Activated B cell treated with CpG ODN at 0.5 μM for 24 hours (primary cell): Measurements from ENCODE around the gene KCNJ9. TPM values are rescaled to one million over a fixed set of nuclear protein-coding genes. Genes with fewer than 3 reads are reported as not detected.

Experiments used
- ATAC-seq: fragments of 200-7000 bp; cut with Tn5 transposase; one replicate; pipeline ENCODE4 v1.10.0; 2021; ENCODE audit warnings: low read depth, mild to moderate bottlenecking, moderate library complexity
- CTCF ChIA-PET: fragments of 350-600 bp; sonication (Branson Sonifier 250); formaldehyde crosslinking; loops from one replicate; lab custom pipeline; 2021; ENCODE audit warnings: antibody characterized with exemption; lab: Charles Lee
- POLR2A ChIA-PET: fragments of 350-600 bp; sonication (Branson Sonifier 250); formaldehyde crosslinking; loops from one replicate; lab custom pipeline; 2021; ENCODE audit warnings: antibody characterized with exemption; lab: Charles Lee
- DNase-seq: peaks from one replicate; pipeline ENCODE4 v3.0.0; 2022
- H3K27ac Mint-ChIP-seq: one replicate; pipeline ENCODE4 v1.8.0; 2020; ENCODE audit warnings: mixed read lengths
- H3K27me3 Mint-ChIP-seq: one replicate; pipeline ENCODE4 v1.8.0; 2021; ENCODE audit warnings: mixed read lengths
- H3K36me3 Mint-ChIP-seq: one replicate; pipeline ENCODE4 v1.8.0; 2021; ENCODE audit warnings: low read depth, mixed read lengths
- H3K4me1 Mint-ChIP-seq: one replicate; pipeline ENCODE4 v1.8.0; 2021; ENCODE audit warnings: mixed read lengths
- H3K4me3 Mint-ChIP-seq: one replicate; pipeline ENCODE4 v1.8.0; 2020; ENCODE audit warnings: mild to moderate bottlenecking, mixed read lengths
- H3K9me3 Mint-ChIP-seq: one replicate; pipeline ENCODE4 v1.8.0; 2020; ENCODE audit warnings: mixed read lengths
- CTCF ChIP-seq: fragments of 200-600 bp; IDR thresholded peaks from one replicate; pipeline ENCODE4 v1.8.0; 2022; ENCODE audit warnings: antibody characterized with exemption, mild to moderate bottlenecking
- intact Hi-C: fragments of 100-400 bp; cut with micrococcal nuclease; formaldehyde crosslinking; loops from one replicate; pipeline ENCODE4 v1.15.1; 2024
- total RNA-seq: library from RNA; stranded (reverse); gene quantifications from 2 replicates; pipeline ENCODE4 v1.2.3, GENCODE V29; 2022

Gene KCNJ9
- total RNA-seq, 1 donor from 2014 or later, result not detected

- CTCF ChIA-PET, result interaction anchor here (0.7 kb wide), 1 partner anchor 17 kb away, joined by 3 read pairs; no protein-coding TSS in a partner anchor
- no peak for TF ChIP-seq CTCF
- no peak overlapping the region for H3K27ac Mint-ChIP-seq
- H3K27me3 Mint-ChIP-seq, result peaks cover 41% of the 10 kb centered on the region
- peaks cover 7% of the 10 kb centered on the region for H3K4me1 Mint-ChIP-seq
- ATAC-seq (no peak), DNase-seq (no peak)
- no peaks in the 10 kb centered on the region for H3K9me3 Mint-ChIP-seq
- POLR2A ChIA-PET, result no interaction called here
- no peaks in the 10 kb centered on the region for H3K36me3 Mint-ChIP-seq
- H3K4me3 Mint-ChIP-seq, result no peak overlapping the region
- intact Hi-C loops, result no loop called here
Observed at GRCh38 chr1:160066829-160067745, 14.3 kb upstream of the KCNJ9 start.

DNA sequence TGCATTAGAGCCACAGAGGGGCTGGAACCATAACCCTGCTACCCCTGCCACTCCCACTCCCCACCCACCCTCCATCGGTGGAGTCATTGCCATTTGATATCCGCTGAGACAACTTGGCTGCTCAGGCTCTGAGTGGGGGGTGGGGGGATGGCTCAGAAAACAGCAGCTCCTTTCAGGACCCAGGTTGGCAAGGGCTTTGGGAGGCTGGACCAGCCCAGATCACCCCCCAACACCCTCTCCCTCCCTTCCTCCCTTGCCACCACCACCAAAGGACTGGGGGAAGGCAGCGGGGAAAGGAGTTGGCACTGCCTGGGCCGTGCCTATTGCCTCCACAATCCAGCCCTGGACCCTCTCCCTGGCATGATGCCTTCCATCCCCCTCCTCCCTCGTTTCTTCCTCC lies 13.1 kb upstream of the KCNJ9 start:
- no peak for TF ChIP-seq CTCF
- Mint-ChIP-seq H3K27me3 (peaks cover 42% of the 10 kb centered on the region), H3K27ac (no peak overlapping the region), H3K36me3 (no peaks in the 10 kb centered on the region), H3K4me1 (peaks cover 7% of the 10 kb centered on the region), H3K9me3 (no peaks in the 10 kb centered on the region), H3K4me3 (no peak overlapping the region)
- intact Hi-C loops, result no loop called here
- ChIA-PET CTCF (interaction anchor here (1.3 kb wide), 1 partner anchor 10 kb away, joined by 5 read pairs; no protein-coding TSS in a partner anchor), POLR2A (no interaction called here)
- no peak for ATAC-seq
- no peak for DNase-seq

GRCh38 chr1:160069460-160070231 lies 11.7 kb upstream of the KCNJ9 start, which contains the start of gene KCNJ10:
TSS of gene KCNJ10 (minus strand) at chr1:160070160. CDS start at chr1:160042532, 27,628 bp downstream.
- H3K4me3 Mint-ChIP-seq, result peak within 1 kb of the TSS; percentile 90
- no peaks in the 10 kb centered on the region for H3K36me3 Mint-ChIP-seq
- no peak for TF ChIP-seq CTCF
- ChIA-PET CTCF (interaction anchor here (0.8 to 1.9 kb wide), 4 partner anchors 9 to 23 kb away, joined by 3 to 6 read pairs (median 3); partner anchors contain the start of gene KCNJ9), POLR2A (interaction anchor here (0.6 to 1.0 kb wide), 3 partner anchors 147 to 314 kb away, joined by 3 to 4 read pairs (median 3); no protein-coding TSS in a partner anchor)
- intact Hi-C loops, result loop anchor here (10.0 kb wide), 1 partner anchor 245 kb away; the partner anchor contains the start of gene SLAMF8
- no peak within 1 kb of the TSS for H3K27ac Mint-ChIP-seq
- peaks cover 47% of the 10 kb centered on the region for H3K27me3 Mint-ChIP-seq
- DNase-seq (no peak), ATAC-seq (no peak)
- H3K4me1 Mint-ChIP-seq, result peaks cover 7% of the 10 kb centered on the region
- no peaks in the 10 kb centered on the region for H3K9me3 Mint-ChIP-seq

- H3K9me3 Mint-ChIP-seq, result no peaks in the 10 kb centered on the region
- ChIA-PET CTCF (interaction anchor here (0.8 to 1.9 kb wide), 3 partner anchors 8 to 24 kb away, joined by 3 to 6 read pairs (median 3); no protein-coding TSS in a partner anchor), POLR2A (interaction anchor here (0.5 to 1.0 kb wide), 3 partner anchors 41 to 172 kb away, joined by 3 to 4 read pairs (median 4); no protein-coding TSS in a partner anchor)
- ATAC-seq (peak; percentile 99), DNase-seq (peak; percentile 62)
- H3K27me3 Mint-ChIP-seq, result peaks cover 50% of the 10 kb centered on the region
- no peak for TF ChIP-seq CTCF
- H3K27ac Mint-ChIP-seq, result no peak overlapping the region
- H3K36me3 Mint-ChIP-seq, result no peaks in the 10 kb centered on the region
- peak overlapping the region; percentile 90 for H3K4me3 Mint-ChIP-seq
- intact Hi-C loops, result loop anchor here (10.0 kb wide), 1 partner anchor 246 kb away; the partner anchor contains the start of gene SLAMF8
- H3K4me1 Mint-ChIP-seq, result peaks cover 7% of the 10 kb centered on the region
Observed at GRCh38 chr1:160070243-160071163, 10.8 kb upstream of the KCNJ9 start.
